K562 (cell line): ENCODE results near the gene IGSF9. TPM values are rescaled to one million over a fixed set of nuclear protein-coding genes. Genes with fewer than 3 reads are reported as not detected.

Experiments
- ATAC-seq: fragments of 200-7000 bp; cut with Tn5 transposase; 3 replicates; pipeline ENCODE4 v1.9.1; 2020; ENCODE audit warnings: moderate library complexity
- BruUV-seq: library from RNA; stranded (reverse); fragments of 400-500 nt; replicated peaks from 2 replicates; lab custom pipeline; 2021; lab: Mats Ljungman, UMichigan
- CTCF ChIA-PET: fragments of 300-600 bp; formaldehyde crosslinking; extraction: SDS; loops from one replicate; lab custom pipeline; 2021; ENCODE audit warnings: low intra/inter-chr PET ratio; lab: Yijun Ruan, JAX
- POLR2A ChIA-PET: fragments of 300-600, 350-650 bp; sonication (Branson Sonifier 250); formaldehyde crosslinking; extraction: SDS; loops from one replicate; lab custom pipeline; 2021; ENCODE audit warnings: antibody characterized with exemption, inconsistent platforms; lab: Yijun Ruan, JAX
- DNase-seq, 4 experiments: peaks; one replicate each; pipeline versions ENCODE4 v3.0.0 to v3.0.0-alpha.2; 2011 to 2018; ENCODE audit warnings: low spot score in 3 of 4, mixed read lengths in 3 of 4; ENCODE audit errors: extremely low read depth in 1 of 4
- FAIRE-seq: peaks from 2 replicates; lab custom pipeline; 2011; peaks lifted over from hg19 to GRCh38; lab: Jason Lieb, UNC
- H2AFZ ChIP-seq: 2 replicates; pipeline ENCODE4 v1.6.0; 2011; ENCODE audit warnings: low read depth, low read length, control low read depth, inconsistent platforms
- H3K27ac ChIP-seq: fragments of 200-600 bp; 3 replicates; pipeline ENCODE4 v1.8.0; 2011; ENCODE audit warnings: low read depth, mild to moderate bottlenecking, control low read depth, inconsistent platforms, low read length, moderate library complexity, mixed read lengths; ENCODE audit errors: extremely low read depth
- H3K27me3 ChIP-seq, 2 experiments: fragments of 300-600 bp in 1 of 2; 2 replicates in 1 of 2; 3 replicates in 1 of 2; pipeline versions ENCODE4 v1.6.0 to v1.8.0; 2011; ENCODE audit warnings: inconsistent platforms in 2 of 2, low read length in 2 of 2, mild to moderate bottlenecking in 1 of 2, mixed read lengths in 1 of 2, moderate library complexity in 1 of 2; ENCODE audit not compliant: control insufficient read depth in 2 of 2, insufficient read depth in 2 of 2
- H3K36me3 ChIP-seq: fragments of 300-600 bp; 3 replicates; pipeline ENCODE4 v1.8.0; 2011; ENCODE audit warnings: mild to moderate bottlenecking, low read length, inconsistent platforms; ENCODE audit not compliant: control insufficient read depth, insufficient read depth
- H3K4me1 ChIP-seq, 2 experiments: fragments of 200-600 bp in 1 of 2; replicated peaks in 1 of 2; 2 replicates in 1 of 2; 3 replicates in 1 of 2; pipeline versions ENCODE4 v1.5.1 to v1.8.0; 2011; ENCODE audit warnings: inconsistent platforms in 2 of 2, low read length in 2 of 2, mild to moderate bottlenecking in 1 of 2, mixed read lengths in 1 of 2, moderate library complexity in 1 of 2; ENCODE audit not compliant: control insufficient read depth in 2 of 2, insufficient read depth in 2 of 2
- H3K4me2 ChIP-seq: 2 replicates; pipeline ENCODE4 v1.6.1; 2011; ENCODE audit warnings: low read length, control low read depth, inconsistent platforms, mixed read lengths; ENCODE audit not compliant: insufficient read depth
- H3K4me3 ChIP-seq: fragments of 200-600 bp; sonication (generic), shearing (Covaris generic); 2 replicates; pipeline ENCODE4 v1.5.1; 2016; ENCODE audit warnings: control low read depth, inconsistent platforms
- H3K79me2 ChIP-seq: fragments of 200-600 bp; 3 replicates; pipeline ENCODE4 v1.8.0; 2011; ENCODE audit warnings: low read length, inconsistent platforms; ENCODE audit not compliant: control insufficient read depth, insufficient read depth
- H3K9ac ChIP-seq, 2 experiments: 2 replicates each; pipeline versions ENCODE4 v1.6.0 to v1.6.1; 2011; ENCODE audit warnings: low read depth in 2 of 2, low read length in 2 of 2, control low read depth in 1 of 2, inconsistent platforms in 1 of 2, mild to moderate bottlenecking in 1 of 2, mixed read lengths in 1 of 2; ENCODE audit not compliant: insufficient read depth in 1 of 2
- H3K9me1 ChIP-seq: one replicate; pipeline ENCODE4 v1.6.0; 2011; ENCODE audit warnings: inconsistent platforms, mild to moderate bottlenecking, low read length, moderate library complexity; ENCODE audit not compliant: control insufficient read depth, insufficient read depth
- H3K9me3 ChIP-seq: replicated peaks from 2 replicates; pipeline ENCODE4 v1.5.1; 2011; ENCODE audit warnings: low read depth, low read length, inconsistent platforms; ENCODE audit not compliant: control insufficient read depth, insufficient read depth
- H4K20me1 ChIP-seq: replicated peaks from 2 replicates; pipeline ENCODE4 v1.6.1; 2011; ENCODE audit warnings: low read length, inconsistent platforms, mixed read lengths; ENCODE audit not compliant: control insufficient read depth, insufficient read depth
- FOXP1 ChIP-seq: sonication (generic); formaldehyde crosslinking; IDR thresholded peaks from 2 replicates; pipeline ENCODE4 v1.8.0; 2022; ENCODE audit warnings: mild to moderate bottlenecking, missing genetic modification reagents
- JUND ChIP-seq, 2 experiments: IDR thresholded peaks; 2 replicates in 1 of 2; 3 replicates in 1 of 2; pipeline ENCODE4 v1.6.1; 2011; ENCODE audit warnings: borderline replicate concordance in 2 of 2, low read depth in 2 of 2, low read length in 2 of 2, improper control_type of control experiment in 1 of 2, missing biosample characterization in 1 of 2, missing genetic modification characterization in 1 of 2, missing genetic modification reagents in 1 of 2
- KDM4B ChIP-seq, 2 experiments: fragments of 450-650 bp in 1 of 2; sonication (generic) in 1 of 2; IDR thresholded peaks; 2 replicates each; pipeline ENCODE4 v1.6.1; 2016 to 2017; ENCODE audit warnings: borderline replicate concordance in 2 of 2, antibody characterized with exemption in 1 of 2, low read depth in 1 of 2, mild to moderate bottlenecking in 1 of 2
- MCM3 ChIP-seq: fragments of 450-650 bp; IDR thresholded peaks from 2 replicates; pipeline ENCODE4 v1.6.1; 2016
- MYC ChIP-seq, 2 experiments: fragments of 250-450 bp in 1 of 2; sonication (Bioruptor Pico) in 1 of 2; IDR thresholded peaks; 2 replicates each; pipeline versions ENCODE4 v1.5.1 to v1.6.1; 2012 to 2021; ENCODE audit warnings: low read depth in 2 of 2, borderline replicate concordance in 1 of 2, improper control_type of control experiment in 1 of 2, low read length in 1 of 2, mild to moderate bottlenecking in 1 of 2, moderate library complexity in 1 of 2
- NCOA1 ChIP-seq: fragments of 450-650 bp; IDR thresholded peaks from 2 replicates; pipeline ENCODE4 v1.6.1; 2016; ENCODE audit warnings: low read depth
- NCOA2 ChIP-seq, 2 experiments: fragments of 450-650 bp; IDR thresholded peaks; 2 replicates each; pipeline ENCODE4 v1.6.1; 2018; ENCODE audit warnings: mild to moderate bottlenecking in 2 of 2, moderate library complexity in 1 of 2; ENCODE audit not compliant: partially characterized antibody in 2 of 2
- NR1H2 ChIP-seq: sonication (generic); formaldehyde crosslinking; IDR thresholded peaks from 2 replicates; pipeline ENCODE4 v1.4.0; 2020; ENCODE audit warnings: mild to moderate bottlenecking, missing genetic modification reagents
- RBM39 ChIP-seq: fragments of 200-400 bp; formaldehyde crosslinking; optimal IDR thresholded peaks from 2 replicates; pipeline ENCODE3; 2018; ENCODE audit warnings: low read depth, low read length
- SNIP1 ChIP-seq: fragments of 450-650 bp; IDR thresholded peaks from 2 replicates; pipeline ENCODE4 v1.7.1; 2017; ENCODE audit warnings: low read depth, mild to moderate bottlenecking
- TEAD1 ChIP-seq, 2 experiments: fragments of 450-650 bp in 1 of 2; sonication (generic) in 1 of 2; formaldehyde crosslinking; IDR thresholded peaks; 2 replicates each; pipeline versions ENCODE4 v1.4.0 to v1.8.0; 2020 to 2022; ENCODE audit warnings: mild to moderate bottlenecking in 2 of 2, missing genetic modification reagents in 1 of 2
- WGBS: fragments of 100-300 bp; shearing (Covaris generic); methylation state at CpG from one replicate; pipeline ENCODE4 v1.1.6; 2016; ENCODE audit warnings: low coverage, mixed read lengths; ENCODE audit not compliant: insufficient coverage; ENCODE audit errors: missing lambda C conversion rate; 5-methylcytosine and 5-hydroxymethylcytosine counted together
- in situ Hi-C: fragments of 300-500 bp; cut with MboI; formaldehyde crosslinking; loops from 4 replicates; pipeline ENCODE4 v1.15.0; 2018; ENCODE audit warnings: inconsistent platforms, mixed read lengths
- intact Hi-C: fragments of 100-400 bp; cut with micrococcal nuclease; formaldehyde crosslinking; loops from 2 replicates; pipeline ENCODE4 v1.14.2; 2022
- polyA plus RNA-seq, 8 experiments: library from polyadenylated mRNA; depleted of rRNA in 4 of 8; stranded (reverse) in 5 of 8; unstranded in 3 of 8; fragments of >200 nt; fragmentation: Nextera tagmentation in 2 of 8; fragmentation: Illumina TruSeq in 1 of 8; extraction: Ambion mirVana in 2 of 8; extraction: Trizol in 1 of 8; gene quantifications; 2 replicates each; pipeline versions ENCODE4 v1.2.1 to v1.2.3, GENCODE V29; 2011 to 2014; ENCODE audit warnings: inconsistent platforms in 1 of 8, missing spikeins in 1 of 8
- total RNA-seq, 7 experiments: library from RNA; depleted of rRNA in 6 of 7; stranded (reverse); fragments of >200 nt in 6 of 7; fragmentation: Illumina TruSeq in 2 of 7; extraction: Trizol in 2 of 7; gene quantifications; 2 replicates each; pipeline versions ENCODE4 v1.2.1 to v1.2.3, GENCODE V29; 2011 to 2021; ENCODE audit warnings: low replicate concordance in 1 of 7
- TF ChIP-seq, protein P1 (sequence below): sonication (generic); formaldehyde crosslinking; IDR thresholded peaks from 2 replicates; pipeline ENCODE4 v1.8.1; 2023; ENCODE audit warnings: mild to moderate bottlenecking, missing genetic modification reagents

The IGSF9 gene
- total and polyA plus RNA-seq, 9 of the 15 experiments (the other 6 are each of a cell fraction or from before 2014, with no cell fraction given) = 0.03 to 0.29 (median 0.07) TPM; not detected in 1

DNA sequence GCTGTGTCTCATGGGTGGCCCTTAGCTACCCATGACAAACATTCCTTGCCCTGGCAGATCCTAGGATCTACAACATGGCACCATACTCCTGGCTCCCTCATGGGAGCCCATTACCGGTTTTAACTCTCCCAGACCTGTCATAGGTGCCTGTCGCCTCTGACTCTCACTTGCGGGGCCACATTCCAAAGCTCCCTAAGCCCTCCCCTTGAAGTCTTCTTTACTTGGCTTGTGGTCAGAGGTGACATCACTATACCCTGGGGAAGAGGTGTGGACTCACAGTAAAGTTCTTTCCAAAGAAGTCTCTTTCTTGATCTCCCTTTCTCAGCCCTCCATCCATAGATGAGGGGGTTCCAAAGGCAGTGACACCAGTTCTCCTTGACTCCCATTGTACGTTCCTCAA lies 14.0 kb upstream of the IGSF9 start:
- in situ Hi-C loops (no loop called here), intact Hi-C loops (no loop called here)
- Histone ChIP-seq H3K9me3 (no peaks in the 10 kb centered on the region), H2AFZ (no peak overlapping the region), H3K4me1 (peaks cover 27 to 30% of the 10 kb centered on the region in 2 experiments), H3K4me3 (no peak overlapping the region), H3K9me1 (no peaks in the 10 kb centered on the region), H3K27me3 (no peaks in the 10 kb centered on the region), H3K4me2 (no peak overlapping the region), H3K27ac (no peak overlapping the region), H3K36me3 (no peaks in the 10 kb centered on the region), H3K79me2 (no peaks in the 10 kb centered on the region), H4K20me1 (no peaks in the 10 kb centered on the region), H3K9ac (no peak overlapping the region; a peak in 1 of 4 replicates)
- TF ChIP-seq JUND (IDR thresholded peaks at IDR 0.05; ENCODE audit: borderline replicate concordance, low read depth, low read length) (no peak), JUND (tag; IDR thresholded peaks at IDR 0.05; ENCODE audit: borderline replicate concordance, low read depth, low read length) (0 out of 3 replicates have a peak, but pooled peaks have one; percentile 16), SNIP1 (no peak), FOXP1 (CRISPR knock-in tag) (no peak)
- ChIA-PET POLR2A (interaction anchor here (0.7 to 0.9 kb wide), 2 partner anchors 11 to 12 kb away, joined by 4 read pairs; no protein-coding TSS in a partner anchor), CTCF (no interaction called here)
- ATAC-seq (peak; percentile 23; the same call in 2 of the 3 replicates), FAIRE-seq (no peak), DNase-seq (no peak)
- WGBS = 37% methylated on average over 4 of the region's 4 CpGs
- BruUV-seq = no TSS peak

DNA sequence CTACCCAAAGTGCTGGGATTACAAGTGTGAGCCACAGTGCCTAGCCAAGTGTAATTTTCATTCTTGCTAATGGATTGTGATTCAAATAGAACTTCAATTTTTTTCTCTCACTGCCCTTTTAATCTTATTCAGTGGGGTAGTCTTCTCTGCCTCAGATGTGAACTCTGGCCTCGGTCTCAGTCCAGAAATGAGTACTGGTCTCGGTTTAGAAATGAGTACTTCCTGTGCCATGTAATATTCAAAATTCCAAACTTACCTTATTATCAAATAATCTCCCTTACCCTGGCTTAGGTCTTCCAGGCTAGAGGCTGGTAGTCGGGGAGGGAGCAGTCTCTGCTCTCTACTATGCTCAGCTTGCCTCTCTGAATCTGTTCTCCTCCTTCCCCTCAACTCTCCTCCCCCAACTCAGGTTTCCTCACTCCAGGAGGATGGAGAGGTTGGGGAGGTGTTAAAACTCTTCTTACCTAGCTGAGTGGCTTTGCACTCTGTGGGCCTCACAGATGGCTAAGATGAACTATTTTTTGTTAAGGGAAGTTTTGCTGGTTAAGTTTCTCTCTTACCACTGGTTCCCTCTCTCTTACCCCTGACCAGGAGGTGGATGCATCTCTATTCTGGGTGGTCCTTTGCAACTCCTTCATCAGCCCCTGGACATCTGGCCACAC lies 13.4 kb upstream of the IGSF9 start:
- intact Hi-C loops = no loop called here
- no TSS peak for BruUV-seq
- H3K9me1 ChIP-seq = no peaks in the 10 kb centered on the region
- no peak for DNase-seq
- H3K27ac ChIP-seq = no peak overlapping the region
- no peak for ATAC-seq
- H3K4me1 ChIP-seq = peaks cover 30 to 33% of the 10 kb centered on the region in 2 experiments
- no peaks in the 10 kb centered on the region for H3K79me2 ChIP-seq
- WGBS = 40% methylated on average over 3 of the region's 3 CpGs
- H3K9ac ChIP-seq = no peak overlapping the region
- no peaks in the 10 kb centered on the region for H3K9me3 ChIP-seq
- in situ Hi-C loops = no loop called here
- CTCF ChIA-PET = interaction anchor here (0.7 kb wide), 1 partner anchor 22 kb away, joined by 3 read pairs; no protein-coding TSS in a partner anchor
- H3K4me2 ChIP-seq = no peak overlapping the region
- H3K27me3 ChIP-seq = peaks cover 0 to 1% of the 10 kb centered on the region in 2 experiments; a peak in 2 of 5 replicates
- no peak overlapping the region for H3K4me3 ChIP-seq
- no peak overlapping the region for H2AFZ ChIP-seq
- no peak for FAIRE-seq
- POLR2A ChIA-PET = interaction anchor here (0.6 to 1.2 kb wide), 4 partner anchors 11 to 177 kb away, joined by 3 to 4 read pairs (median 4); no protein-coding TSS in a partner anchor
- H4K20me1 ChIP-seq = no peaks in the 10 kb centered on the region
- no peaks in the 10 kb centered on the region for H3K36me3 ChIP-seq
- TF ChIP-seq RBM39 (no peak), NCOA1 (no peak), NCOA2 (IDR thresholded peaks at IDR 0.05; ENCODE audit: partially characterized antibody in 2 of 2) (no peak), KDM4B (IDR thresholded peaks at IDR 0.05; ENCODE audit: borderline replicate concordance in 2 of 2, low read depth in 1 of 2) (no peak), MCM3 (no peak), NR1H2 (CRISPR knock-in tag) (no peak), TEAD1 (CRISPR knock-in tag; IDR thresholded peaks at IDR 0.05) (no peak), MYC (IDR thresholded peaks at IDR 0.05; ENCODE audit: low read depth, low read length) (no peak), MYC (CRISPR knock-in tag; IDR thresholded peaks at IDR 0.05; ENCODE audit: borderline replicate concordance, low read depth) (no peak)
- TF ChIP-seq, protein P1, sequence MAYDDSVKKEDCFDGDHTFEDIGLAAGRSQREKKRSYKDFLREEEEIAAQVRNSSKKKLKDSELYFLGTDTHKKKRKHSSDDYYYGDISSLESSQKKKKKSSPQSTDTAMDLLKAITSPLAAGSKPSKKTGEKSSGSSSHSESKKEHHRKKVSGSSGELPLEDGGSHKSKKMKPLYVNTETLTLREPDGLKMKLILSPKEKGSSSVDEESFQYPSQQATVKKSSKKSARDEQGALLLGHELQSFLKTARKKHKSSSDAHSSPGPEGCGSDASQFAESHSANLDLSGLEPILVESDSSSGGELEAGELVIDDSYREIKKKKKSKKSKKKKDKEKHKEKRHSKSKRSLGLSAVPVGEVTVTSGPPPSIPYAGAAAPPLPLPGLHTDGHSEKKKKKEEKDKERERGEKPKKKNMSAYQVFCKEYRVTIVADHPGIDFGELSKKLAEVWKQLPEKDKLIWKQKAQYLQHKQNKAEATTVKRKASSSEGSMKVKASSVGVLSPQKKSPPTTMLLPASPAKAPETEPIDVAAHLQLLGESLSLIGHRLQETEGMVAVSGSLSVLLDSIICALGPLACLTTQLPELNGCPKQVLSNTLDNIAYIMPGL (CRISPR knock-in tag) = no peak
